BE2C (cell line): Measurements from ENCODE around the gene PODNL1.

Experiments
- DNase-seq: peaks from one replicate; pipeline ENCODE4 v3.0.0-alpha.2; 2020
- H3K27me3 ChIP-seq: fragments of 250-450 bp; sonication (Bioruptor Pico); 2 replicates; pipeline ENCODE4 v1.5.1; 2020; ENCODE audit warnings: mild to moderate bottlenecking
- H3K36me3 ChIP-seq: fragments of 250-450 bp; sonication (Bioruptor Pico); 2 replicates; pipeline ENCODE4 v1.5.1; 2020; ENCODE audit warnings: mild to moderate bottlenecking
- H3K4me1 ChIP-seq: fragments of 250-450 bp; sonication (Bioruptor Pico); 2 replicates; pipeline ENCODE4 v1.5.1; 2020
- H3K4me3 ChIP-seq: 2 replicates; pipeline ENCODE4 v1.5.1; 2011; ENCODE audit warnings: low read depth, low read length
- H3K9me3 ChIP-seq: fragments of 250-450 bp; sonication (Bioruptor Pico); 2 replicates; pipeline ENCODE4 v1.5.1; 2020
- TF ChIP-seq, protein P1 (sequence below): IDR thresholded peaks from 2 replicates; pipeline ENCODE4 v1.5.1; 2012; ENCODE audit warnings: mild to moderate bottlenecking, low read depth, low read length

The PODNL1 gene

DNA sequence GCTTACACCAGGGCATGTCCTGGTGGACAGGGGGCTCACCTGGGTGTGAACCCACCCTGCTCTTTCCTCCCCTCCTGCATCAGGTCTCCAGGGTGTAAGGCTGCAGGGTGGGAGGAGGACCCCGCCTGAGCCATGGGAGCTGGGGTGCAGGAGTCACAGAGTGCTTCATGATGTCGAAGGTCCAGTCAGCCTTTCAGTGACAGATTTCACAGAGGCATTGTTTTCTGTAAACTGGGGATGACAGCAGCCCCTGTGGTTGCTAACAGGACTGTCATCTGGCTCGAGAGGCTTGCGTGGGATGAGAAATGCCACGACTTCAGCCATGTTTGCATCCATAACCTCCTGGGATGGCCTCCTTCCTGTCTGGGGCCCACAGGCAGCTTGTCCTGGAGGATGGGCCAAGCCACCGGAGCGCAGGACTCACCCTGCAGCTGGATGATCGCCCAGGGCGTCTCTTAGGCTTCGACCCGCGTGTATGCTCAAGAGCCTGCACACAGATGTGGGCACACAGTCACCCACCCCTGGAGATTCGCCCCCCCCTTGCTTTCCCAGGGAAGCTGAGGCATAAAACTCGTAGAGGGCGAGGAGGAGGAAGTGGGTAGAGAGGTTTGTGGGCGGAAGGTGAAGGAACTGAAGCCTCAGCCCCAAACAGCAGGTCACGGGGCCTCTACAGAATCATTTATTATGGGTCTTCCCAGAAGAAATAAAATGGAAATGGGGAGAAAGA is 56.4 kb downstream of the PODNL1 start:
- H3K9me3 ChIP-seq, result no peaks in the 10 kb centered on the region
- H3K4me1 ChIP-seq, result peaks cover 14% of the 10 kb centered on the region
- TF ChIP-seq, protein P1, sequence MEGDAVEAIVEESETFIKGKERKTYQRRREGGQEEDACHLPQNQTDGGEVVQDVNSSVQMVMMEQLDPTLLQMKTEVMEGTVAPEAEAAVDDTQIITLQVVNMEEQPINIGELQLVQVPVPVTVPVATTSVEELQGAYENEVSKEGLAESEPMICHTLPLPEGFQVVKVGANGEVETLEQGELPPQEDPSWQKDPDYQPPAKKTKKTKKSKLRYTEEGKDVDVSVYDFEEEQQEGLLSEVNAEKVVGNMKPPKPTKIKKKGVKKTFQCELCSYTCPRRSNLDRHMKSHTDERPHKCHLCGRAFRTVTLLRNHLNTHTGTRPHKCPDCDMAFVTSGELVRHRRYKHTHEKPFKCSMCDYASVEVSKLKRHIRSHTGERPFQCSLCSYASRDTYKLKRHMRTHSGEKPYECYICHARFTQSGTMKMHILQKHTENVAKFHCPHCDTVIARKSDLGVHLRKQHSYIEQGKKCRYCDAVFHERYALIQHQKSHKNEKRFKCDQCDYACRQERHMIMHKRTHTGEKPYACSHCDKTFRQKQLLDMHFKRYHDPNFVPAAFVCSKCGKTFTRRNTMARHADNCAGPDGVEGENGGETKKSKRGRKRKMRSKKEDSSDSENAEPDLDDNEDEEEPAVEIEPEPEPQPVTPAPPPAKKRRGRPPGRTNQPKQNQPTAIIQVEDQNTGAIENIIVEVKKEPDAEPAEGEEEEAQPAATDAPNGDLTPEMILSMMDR, result no peak
- H3K27me3 ChIP-seq, result no peaks in the 10 kb centered on the region
- no peak overlapping the region for H3K4me3 ChIP-seq
- no peak for DNase-seq
- H3K36me3 ChIP-seq, result no peaks in the 10 kb centered on the region

DNA sequence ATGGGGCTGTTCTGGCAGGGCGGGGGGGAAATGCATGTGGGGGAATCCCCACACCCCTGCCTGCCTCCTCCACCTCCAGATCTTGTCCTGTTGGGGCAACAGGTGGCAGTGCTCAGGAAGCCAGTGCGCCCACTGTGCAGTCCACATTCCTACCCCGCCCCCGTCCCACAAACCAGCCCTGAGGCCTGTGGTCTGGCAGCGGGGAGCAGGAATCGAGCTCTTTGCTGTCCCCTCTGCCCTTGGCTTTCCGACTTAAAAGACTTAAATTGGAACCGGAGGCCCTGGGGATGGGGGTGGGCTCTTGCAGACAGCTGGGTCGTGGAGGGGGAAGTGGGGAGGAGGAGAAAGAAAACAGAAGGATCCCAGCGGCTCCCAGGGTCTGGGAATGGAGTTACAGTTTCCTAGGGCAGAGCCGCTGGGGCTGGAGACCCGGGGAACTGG is 56.9 kb downstream of the PODNL1 start:
- H3K9me3 ChIP-seq, result no peaks in the 10 kb centered on the region
- H3K27me3 ChIP-seq, result no peaks in the 10 kb centered on the region
- no peaks in the 10 kb centered on the region for H3K36me3 ChIP-seq
- no peak for DNase-seq
- TF ChIP-seq, protein P1, result no peak
- peaks cover 14% of the 10 kb centered on the region for H3K4me1 ChIP-seq
- no peak overlapping the region for H3K4me3 ChIP-seq
